ENCODE data around the gene CCN2.
"Not testable (repeated sequence)": the region's sequence is repeated elsewhere in the genome, so short reads cannot be mapped to it uniquely, and the experiment has no call there.

CCN2 gene

GRCh38 chr6:131908787-131909186 is 42.4 kb downstream of the CCN2 start:
- DNase-seq = not testable (repeated sequence)

- DNase-seq = not testable (repeated sequence)
These were observed 47.4 kb downstream of the CCN2 start for GRCh38 chr6:131903734-131904133.

- not testable (repeated sequence) for DNase-seq
These were observed 49.8 kb downstream of the CCN2 start for GRCh38 chr6:131901326-131901873.

DNA sequence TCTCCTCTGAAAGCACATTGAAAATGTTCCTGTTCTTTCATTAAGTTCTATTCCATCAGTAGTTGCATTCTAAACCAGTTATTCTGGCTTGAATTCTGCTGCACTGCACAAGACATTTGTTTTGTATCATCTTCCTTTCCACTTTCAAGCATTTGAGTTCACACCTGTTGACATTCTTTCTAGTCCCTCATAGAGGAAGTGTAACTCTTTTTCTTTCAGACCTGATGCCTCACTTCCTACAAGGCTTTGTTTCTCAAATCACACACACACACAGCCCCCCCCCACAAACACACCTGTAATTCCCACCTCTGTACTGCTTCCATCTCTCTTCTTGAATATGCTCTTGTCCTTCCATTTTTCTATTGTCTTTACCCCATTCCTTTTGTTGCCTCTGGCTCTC is 50.9 kb downstream of the CCN2 start:
- no peak for DNase-seq

GRCh38 chr6:131898718-131899117 is 52.5 kb downstream of the CCN2 start:
- DNase-seq = no peak
